DMS 273 treated with DMSO at 0.1 percent for 48 hours (cell line): ENCODE measurements around the gene F13B.
"Not testable (repeated sequence)": the region's sequence is repeated elsewhere in the genome, so short reads cannot be mapped to it uniquely, and the experiment has no call there.

Experiments
- DNase-seq: peaks from one replicate; lab custom pipeline; 2025; lab: John Stamatoyannopoulos, UW

F13B gene

GRCh38 chr1:197042676-197043341 is 24.3 kb downstream of the F13B start:
- no peak for DNase-seq

DNA sequence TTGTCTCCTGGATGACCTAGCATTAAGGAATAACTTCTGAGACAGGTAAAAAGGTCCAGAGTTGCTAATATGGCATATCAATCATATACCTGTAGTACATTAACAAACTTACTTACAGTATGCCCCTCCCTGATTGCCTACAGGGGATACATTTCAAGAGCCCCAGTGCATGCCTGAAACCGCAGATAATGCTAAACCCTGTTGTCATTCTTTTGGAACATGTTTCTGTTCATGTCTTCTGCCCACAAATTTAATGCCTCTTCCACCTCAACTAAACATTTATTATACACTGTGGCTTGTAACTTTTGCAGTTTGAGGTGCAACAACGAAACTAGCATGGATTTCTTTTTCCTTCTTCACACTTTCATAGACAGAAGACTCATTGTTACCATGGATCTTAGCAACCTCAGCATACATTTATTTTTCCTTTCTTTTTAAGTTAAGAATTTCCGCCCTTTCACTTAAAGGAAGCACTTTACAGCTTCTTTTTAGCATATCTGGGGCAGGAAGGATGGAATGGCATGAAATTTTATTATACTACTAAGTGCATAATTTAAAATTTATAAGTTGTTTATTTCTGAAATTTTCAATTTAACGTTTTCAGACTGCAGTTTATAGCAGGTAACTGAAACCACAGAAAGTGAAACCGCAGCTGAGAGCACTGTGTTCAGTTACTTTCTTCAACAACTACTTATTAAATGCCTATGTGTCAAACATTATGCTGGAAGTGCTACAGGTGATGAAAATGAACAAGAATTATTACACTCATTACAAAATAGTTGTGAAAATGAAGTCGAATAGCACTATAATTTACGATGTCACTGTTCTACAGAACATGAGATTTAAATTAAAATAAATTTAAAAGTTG is 25.3 kb downstream of the F13B start:
- no peak for DNase-seq

GRCh38 chr1:197036861-197037260 is 30.2 kb downstream of the F13B start:
- no peak for DNase-seq

DNA sequence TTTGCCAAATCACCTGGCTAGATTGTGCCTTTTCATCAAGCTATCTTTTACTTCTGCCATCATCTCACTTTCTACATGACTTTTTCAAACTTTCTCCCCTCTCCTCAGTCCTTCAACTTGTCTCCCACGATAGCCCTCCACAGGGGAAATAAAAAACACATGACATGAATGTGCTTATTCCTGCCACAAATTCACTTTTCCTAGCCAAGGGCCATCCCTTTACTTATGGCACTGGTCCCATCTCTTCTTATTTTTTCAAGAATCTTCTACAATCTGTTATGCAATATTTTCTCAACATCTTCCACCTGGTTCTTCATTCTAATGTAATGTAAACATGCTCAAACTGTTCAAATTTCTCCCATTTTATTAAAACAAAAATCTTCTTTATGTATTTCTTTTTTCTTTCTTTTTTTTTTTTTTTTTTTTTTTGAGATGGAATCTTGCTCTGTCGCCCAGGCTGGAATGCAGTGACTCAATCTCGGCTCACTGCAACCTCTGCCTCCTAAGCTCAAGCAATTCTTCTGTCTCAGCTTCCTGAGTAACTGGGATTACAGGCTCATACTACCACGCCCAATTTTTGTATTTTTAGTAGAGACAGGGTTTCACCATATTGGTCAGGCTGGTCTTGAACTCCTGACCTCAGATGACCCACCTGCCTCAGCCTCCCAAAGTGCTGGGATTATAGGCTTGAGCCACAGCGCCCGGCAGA is 32.3 kb downstream of the F13B start:
- DNase-seq, result not testable (repeated sequence)

DNA sequence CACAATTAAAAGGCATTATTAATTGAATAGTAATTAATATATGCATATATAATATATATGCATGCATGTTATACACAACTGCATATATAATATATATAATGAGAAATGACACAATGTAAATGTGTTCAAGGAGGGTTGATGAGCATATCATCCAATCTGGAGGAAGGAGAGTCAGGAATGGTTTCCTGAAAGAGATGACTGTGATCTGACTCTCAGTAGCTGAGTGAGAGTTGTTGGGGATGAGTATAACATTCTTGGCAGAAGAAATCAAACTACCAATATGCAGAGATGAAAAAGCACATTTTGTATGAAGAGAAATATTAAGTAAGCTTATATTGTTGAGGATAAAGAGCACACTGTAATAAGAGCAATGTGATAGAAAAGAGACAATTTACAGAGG is 37.3 kb downstream of the F13B start:
- no peak for DNase-seq

DNA sequence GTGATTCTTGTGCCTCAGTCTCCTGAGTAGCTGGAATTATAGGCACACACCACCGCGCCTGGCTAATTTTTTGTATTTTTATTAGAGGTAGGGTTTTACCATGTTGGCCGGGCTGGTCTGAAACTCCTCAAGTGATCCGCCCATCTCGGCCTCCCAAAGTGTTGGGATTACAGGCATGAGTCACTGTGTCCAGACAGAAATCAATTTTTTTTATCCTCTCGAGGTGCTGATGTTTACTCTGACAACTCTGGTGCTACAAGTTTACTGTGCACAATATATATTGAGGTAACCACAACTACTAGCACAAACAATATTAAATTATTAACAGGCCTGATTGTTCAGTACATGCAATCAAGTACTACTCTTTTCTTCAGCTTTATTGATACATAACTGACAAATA is 39.7 kb downstream of the F13B start:
- no peak for DNase-seq

DNA sequence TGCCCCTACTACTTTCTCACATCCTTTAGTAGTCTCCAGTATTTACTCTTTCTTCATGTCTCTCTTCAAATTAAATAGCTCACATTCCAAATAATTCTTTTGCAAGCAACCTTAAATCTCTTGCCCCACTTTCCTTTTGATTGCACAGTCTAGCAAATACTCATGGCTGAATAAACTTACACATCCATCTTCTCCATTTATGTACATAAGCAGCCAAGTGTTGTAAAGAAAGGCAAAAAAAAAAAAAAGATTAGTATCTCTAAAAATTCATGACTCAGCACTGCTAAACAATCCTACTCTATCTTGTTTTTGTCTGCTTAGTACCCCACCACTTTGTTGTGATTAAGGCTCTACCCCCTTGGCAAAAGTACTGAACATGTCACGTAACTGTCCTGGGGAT is 42.6 kb downstream of the F13B start:
- DNase-seq, result no peak

GRCh38 chr1:197021716-197022115 is 45.3 kb downstream of the F13B start:
- no peak for DNase-seq

- no peak for DNase-seq
Measured at GRCh38 chr1:197017558-197018146, 49.4 kb downstream of the F13B start.

DNA sequence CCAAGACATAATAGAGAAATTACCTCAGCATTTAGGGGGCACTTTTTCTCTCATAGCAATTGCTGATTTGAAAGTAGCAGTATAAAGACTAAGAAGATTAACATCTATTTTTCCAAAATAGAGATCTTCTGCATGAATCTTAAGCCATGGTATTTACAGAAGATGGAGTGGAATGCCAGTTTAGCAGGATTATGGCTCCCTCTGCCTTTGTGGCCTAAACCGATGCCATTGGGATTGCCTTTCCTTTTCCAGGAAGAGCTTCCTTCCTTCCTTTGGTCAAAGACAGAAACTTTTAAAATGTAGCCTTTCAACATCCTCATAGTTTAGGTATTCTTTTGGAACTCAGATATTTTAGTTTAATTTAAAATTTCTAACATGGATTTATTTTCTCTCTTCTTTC is 50.3 kb downstream of the F13B start:
- DNase-seq, result no peak

DNA sequence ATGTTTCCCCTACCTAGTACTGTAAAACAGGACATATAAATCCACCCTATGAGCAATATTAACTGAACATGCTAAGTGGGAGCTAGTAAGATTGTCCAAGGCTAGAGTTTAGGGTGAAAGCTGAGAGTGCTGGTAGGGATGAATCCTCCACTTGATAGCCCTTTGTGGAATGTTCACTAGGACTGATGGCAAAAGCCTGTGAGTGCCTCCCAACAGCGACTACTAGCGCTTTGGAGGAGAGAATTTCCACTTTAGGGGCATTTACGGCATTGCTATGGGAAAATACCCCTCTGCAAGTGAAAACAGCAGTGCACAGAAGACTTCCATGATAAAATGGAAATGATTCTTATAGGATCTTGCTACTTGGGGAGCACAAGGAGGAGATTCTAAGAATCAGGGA is 53.8 kb downstream of the F13B start:
- DNase-seq, result no peak

DNA sequence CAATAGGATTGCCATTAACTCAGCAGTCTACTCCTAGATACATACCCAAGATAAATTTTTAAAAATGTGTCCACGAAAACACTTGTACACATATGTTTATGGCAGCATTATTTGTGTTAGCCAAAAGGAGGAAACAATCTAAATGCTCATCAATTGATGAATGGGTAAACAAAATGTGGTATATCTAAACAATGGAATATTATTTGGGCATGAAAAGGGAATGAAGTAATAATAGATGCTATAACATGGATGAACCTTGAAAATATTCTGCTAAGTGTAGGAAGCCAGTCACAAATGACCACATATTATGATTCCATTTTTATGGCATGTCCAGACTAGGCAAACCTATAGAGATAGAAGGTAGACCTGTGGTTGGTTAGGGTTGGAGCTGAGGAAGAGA is 55.4 kb downstream of the F13B start:
- no peak for DNase-seq

DNA sequence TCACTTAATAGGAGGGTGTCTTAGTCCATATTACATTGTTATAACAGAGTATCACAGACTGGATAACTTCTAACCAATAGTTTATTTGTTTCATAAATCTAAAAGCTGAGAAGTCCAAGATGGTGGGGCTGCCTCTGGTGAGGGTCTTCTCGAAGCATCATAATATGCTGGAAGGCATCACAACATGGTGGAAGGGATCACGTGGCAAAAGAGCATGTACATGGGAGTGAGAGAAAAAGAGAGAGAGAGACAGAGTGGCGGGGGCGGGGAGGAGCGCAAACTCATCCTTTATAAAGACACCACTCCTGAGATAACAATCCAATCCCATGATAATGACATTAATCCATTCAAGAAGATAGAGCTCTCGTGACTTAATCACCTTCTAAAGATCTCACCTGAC is 58.2 kb downstream of the F13B start:
- no peak for DNase-seq

- DNase-seq, result no peak
Measured at GRCh38 chr1:197003132-197003531, 63.9 kb downstream of the F13B start.

DNA sequence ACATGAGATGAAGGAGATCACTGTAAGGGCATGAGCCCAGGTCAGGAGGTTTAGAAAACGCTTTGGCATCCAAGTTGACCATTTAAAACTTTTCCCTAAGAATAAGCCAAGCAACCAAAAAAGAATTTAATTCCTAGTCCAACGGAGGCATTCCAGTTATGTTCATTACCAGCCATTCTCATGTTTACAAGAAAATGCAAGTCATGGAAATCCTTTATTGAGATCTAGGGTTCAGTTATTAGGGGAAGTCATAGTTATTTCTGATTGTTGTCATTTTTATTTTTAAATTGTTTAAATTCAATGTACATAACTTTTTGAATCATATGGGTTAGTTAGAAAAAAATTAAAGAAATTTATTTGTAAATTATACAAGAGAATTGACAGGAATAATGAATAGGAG is 65.2 kb downstream of the F13B start:
- DNase-seq, result no peak

DNA sequence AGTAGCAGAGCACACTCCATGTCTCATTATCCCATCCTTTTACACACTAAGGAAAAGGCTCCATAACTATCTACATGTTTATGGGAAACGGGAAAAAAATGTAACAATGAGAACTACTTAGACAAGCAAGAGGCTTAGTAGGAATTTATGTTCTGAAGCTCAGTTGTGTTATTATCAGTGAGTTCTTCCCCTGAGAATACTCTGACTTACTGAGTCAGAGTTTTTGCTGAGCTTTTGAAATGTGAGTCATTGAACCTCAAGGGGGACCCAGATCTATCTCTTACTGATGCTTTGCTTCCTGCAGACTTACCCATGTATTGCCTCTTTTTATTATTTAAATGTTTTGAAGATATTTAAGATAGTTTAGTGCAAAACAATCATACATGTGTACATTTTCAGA is 69.6 kb downstream of the F13B start:
- DNase-seq, result no peak

DNA sequence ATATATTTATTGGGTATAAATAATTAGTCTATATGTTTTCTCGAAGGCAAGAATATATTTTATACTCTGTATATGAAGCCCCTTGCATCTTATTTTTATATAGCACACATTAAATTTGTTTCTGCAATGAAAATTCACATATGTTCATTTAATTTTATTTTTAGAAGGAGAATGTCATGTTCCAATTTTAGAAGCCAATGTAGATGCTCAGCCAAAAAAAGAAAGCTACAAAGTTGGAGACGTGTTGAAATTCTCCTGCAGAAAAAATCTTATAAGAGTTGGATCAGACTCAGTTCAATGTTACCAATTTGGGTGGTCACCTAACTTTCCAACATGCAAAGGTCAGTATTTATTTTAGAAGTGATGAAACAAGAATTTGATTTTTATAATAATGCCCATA is 73.1 kb downstream of the F13B start:
- DNase-seq, result no peak

GRCh38 chr1:196991919-196992651 is 75.0 kb downstream of the F13B start:
- DNase-seq, result not testable (repeated sequence)
